Subcutaneous adipose tissue (tissue), 4 donors: Measurements from ENCODE around the gene PPP4R3A. TPM values are rescaled to one million over a fixed set of nuclear protein-coding genes. Genes with fewer than 3 reads are reported as not detected.

Experiments
- CTCF ChIP-seq: fragments of 450-650 bp; IDR thresholded peaks from one replicate; pipeline ENCODE4 v1.5.1; 2016; ENCODE audit warnings: low read depth, mild to moderate bottlenecking, control low read depth, antibody characterized with exemption, moderate library complexity
- total RNA-seq, 4 donors: library from RNA; depleted of rRNA; stranded (reverse); fragments of >200 nt; gene quantifications; one replicate each; pipeline ENCODE4 v1.1.0, GENCODE V29; 2016

Gene PPP4R3A
- total RNA-seq, 4 donors from 2014 or later: 57.6 to 93.6 (median 75.6) TPM

- no peak for TF ChIP-seq CTCF
These were observed 85.1 kb downstream of the PPP4R3A start for GRCh38 chr14:91424813-91425530.

GRCh38 chr14:91420686-91421085 is 89.4 kb downstream of the PPP4R3A start:
- no peak for TF ChIP-seq CTCF

- no peak for TF ChIP-seq CTCF
These were observed 90.7 kb downstream of the PPP4R3A start for GRCh38 chr14:91419451-91419850.

- no peak for TF ChIP-seq CTCF
These were observed 91.1 kb downstream of the PPP4R3A start for GRCh38 chr14:91419044-91419397.

- no peak for TF ChIP-seq CTCF
These were observed 91.6 kb downstream of the PPP4R3A start for GRCh38 chr14:91418387-91419043.

GRCh38 chr14:91417983-91418386 is 92.1 kb downstream of the PPP4R3A start:
- no peak for TF ChIP-seq CTCF

- no peak for TF ChIP-seq CTCF
These were observed 92.8 kb downstream of the PPP4R3A start, which contains the start of gene CCDC88C for GRCh38 chr14:91417120-91417982. Gene CCDC88C (minus strand): TSS chr14:91417820. CDS start chr14:91417690, 130 bp downstream.
